Neutrophil (primary cell): ENCODE measurements around the gene ARHGAP40.
"Not testable (repeated sequence)": the region's sequence is repeated elsewhere in the genome, so short reads cannot be mapped to it uniquely, and the experiment has no call there.

Experiments used
- H3K27ac ChIP-seq: fragments of 200-600 bp; sonication (generic); 2 replicates; pipeline ENCODE4 v1.5.1; 2016; ENCODE audit warnings: mild to moderate bottlenecking, moderate library complexity
- H3K27me3 ChIP-seq: fragments of 200-600 bp; sonication (generic); 2 replicates; pipeline ENCODE4 v1.6.0; 2016; ENCODE audit warnings: mild to moderate bottlenecking
- H3K36me3 ChIP-seq: fragments of 200-600 bp; sonication (generic); 2 replicates; pipeline ENCODE4 v1.5.1; 2017
- H3K4me1 ChIP-seq, 2 experiments: fragments of 200-600 bp in 1 of 2; sonication (generic) in 1 of 2; 1 replicate in 1 of 2; 2 replicates in 1 of 2; pipeline versions ENCODE4 v1.5.1 to v1.6.1; 2013 to 2016; ENCODE audit warnings: low read depth in 1 of 2, low read length in 1 of 2, mild to moderate bottlenecking in 1 of 2, moderate library complexity in 1 of 2; ENCODE audit not compliant: control insufficient read depth in 1 of 2, insufficient read depth in 1 of 2
- H3K4me3 ChIP-seq, 2 experiments: fragments of 200-600 bp in 1 of 2; sonication (generic) in 1 of 2; 1 replicate in 1 of 2; 2 replicates in 1 of 2; pipeline ENCODE4 v1.5.1; 2013 to 2016; ENCODE audit warnings: low read depth in 1 of 2, low read length in 1 of 2, mild to moderate bottlenecking in 1 of 2, moderate library complexity in 1 of 2
- H3K9me3 ChIP-seq: fragments of 200-600 bp; sonication (generic); 2 replicates; pipeline ENCODE4 v1.5.1; 2016
- CTCF ChIP-seq: fragments of 200-600 bp; sonication (generic); IDR thresholded peaks from 2 replicates; pipeline ENCODE4 v1.5.1; 2016; ENCODE audit warnings: antibody characterized with exemption

ARHGAP40 gene

GRCh38 chr20:38589351-38589750 lies 12.3 kb upstream of the ARHGAP40 start:
- H3K9me3 ChIP-seq = no peaks in the 10 kb centered on the region
- TF ChIP-seq CTCF = no peak
- H3K36me3 ChIP-seq = no peaks in the 10 kb centered on the region
- no peak overlapping the region for H3K4me3 ChIP-seq
- H3K4me1 ChIP-seq = no peaks in the 10 kb centered on the region
- no peak overlapping the region for H3K27ac ChIP-seq
- peaks cover 6% of the 10 kb centered on the region for H3K27me3 ChIP-seq

GRCh38 chr20:38589967-38590675 lies 11.5 kb upstream of the ARHGAP40 start:
- Histone ChIP-seq H3K9me3 (no peaks in the 10 kb centered on the region), H3K4me1 (no peaks in the 10 kb centered on the region), H3K27ac (no peak overlapping the region), H3K27me3 (no peaks in the 10 kb centered on the region), H3K36me3 (no peaks in the 10 kb centered on the region), H3K4me3 (no peak overlapping the region)
- no peak for TF ChIP-seq CTCF

GRCh38 chr20:38590676-38591473 lies 10.7 kb upstream of the ARHGAP40 start:
- Histone ChIP-seq H3K36me3 (no peaks in the 10 kb centered on the region), H3K4me3 (no peak overlapping the region), H3K4me1 (no peaks in the 10 kb centered on the region), H3K9me3 (no peaks in the 10 kb centered on the region), H3K27ac (no peak overlapping the region), H3K27me3 (no peaks in the 10 kb centered on the region)
- TF ChIP-seq CTCF = no peak

- H3K27me3 ChIP-seq = no peaks in the 10 kb centered on the region
- TF ChIP-seq CTCF = no peak
- no peak overlapping the region for H3K4me3 ChIP-seq
- no peaks in the 10 kb centered on the region for H3K9me3 ChIP-seq
- H3K4me1 ChIP-seq = no peaks in the 10 kb centered on the region
- no peak overlapping the region for H3K27ac ChIP-seq
- no peaks in the 10 kb centered on the region for H3K36me3 ChIP-seq
Measured at GRCh38 chr20:38591474-38592410, 9.9 kb upstream of the ARHGAP40 start.

- not testable (repeated sequence) for H3K4me1 ChIP-seq, H3K4me3 ChIP-seq
Measured at GRCh38 chr20:38592411-38592790, 9.2 kb upstream of the ARHGAP40 start.

GRCh38 chr20:38594281-38594680 lies 7.3 kb upstream of the ARHGAP40 start:
- H3K4me1 ChIP-seq, H3K4me3 ChIP-seq, H3K36me3 ChIP-seq, H3K9me3 ChIP-seq, H3K27ac ChIP-seq: not testable (repeated sequence)
- peaks cover 13% of the 10 kb centered on the region for H3K27me3 ChIP-seq

More at GRCh38 chr20:38592411-38592790, 9.2 kb upstream of the ARHGAP40 start:
- H3K9me3 ChIP-seq, H3K27ac ChIP-seq, H3K36me3 ChIP-seq, H3K27me3 ChIP-seq: not testable (repeated sequence)

- not testable (repeated sequence) for H3K4me1 ChIP-seq, H3K9me3 ChIP-seq, H3K27ac ChIP-seq, H3K36me3 ChIP-seq, H3K4me3 ChIP-seq
- H3K27me3 ChIP-seq = peaks cover 30% of the 10 kb centered on the region
Measured at GRCh38 chr20:38595886-38596285, 5.7 kb upstream of the ARHGAP40 start.
